ENCODE results near the gene PRG3. TPM values are rescaled to one million over a fixed set of nuclear protein-coding genes. Genes with fewer than 3 reads are reported as not detected.

Gene PRG3
- total and polyA plus RNA-seq, 8 donors, result 0.43 to 1.0 (median 0.76) TPM; not detected in 2

GRCh38 chr11:57409321-57410100 lies 28.6 kb upstream of the PRG3 start:
- Histone ChIP-seq H3K27me3 (no peaks in the 10 kb centered on the region), H3K4me3 (no peak overlapping the region), H3K36me3 (peaks cover 0 to 90% of the 10 kb centered on the region in 2 donors), H3K4me1 (peaks cover 0 to 28% of the 10 kb centered on the region in 2 donors), H3K9me3 (no peaks in the 10 kb centered on the region), H3K27ac (no peak overlapping the region)
- no peak for ATAC-seq
- TF ChIP-seq CTCF (IDR thresholded peaks at IDR 0.05), result no peak
- no peak for DNase-seq
- intact Hi-C loops (cut with DNase I), result no loop called here

- Histone ChIP-seq H3K9me3 (no peaks in the 10 kb centered on the region), H3K27ac (no peak overlapping the region)
- DNase-seq, result no peak
Measured at GRCh38 chr11:57408771-57409170, 27.8 kb upstream of the PRG3 start.

DNA sequence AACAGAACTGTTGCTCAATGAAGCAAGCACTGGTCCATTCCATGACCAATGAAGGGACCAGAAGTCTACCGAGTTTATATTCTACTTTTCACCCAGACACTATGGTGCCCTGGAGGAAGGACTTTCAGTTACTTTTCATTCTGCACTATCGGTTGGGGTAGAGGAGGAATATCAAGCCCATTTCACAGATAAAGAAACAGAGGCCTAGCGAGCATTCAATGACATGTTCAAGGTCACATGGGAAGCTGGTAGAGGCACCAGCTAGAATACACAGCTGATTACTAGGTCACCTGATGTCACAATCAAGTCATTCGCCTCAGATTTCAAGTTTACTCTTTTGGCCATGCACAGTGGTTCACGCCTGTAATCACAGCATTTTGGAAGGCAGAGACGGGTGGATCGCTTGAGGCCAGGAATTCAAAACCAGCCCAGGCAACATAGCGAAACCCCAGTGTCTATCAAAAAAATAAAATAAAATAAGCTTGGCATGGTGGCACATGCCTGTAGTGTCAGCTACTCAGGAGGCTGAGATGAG lies 27.1 kb upstream of the PRG3 start:
- no peak overlapping the region for H3K4me3 ChIP-seq
- no peak for ATAC-seq
- no peaks in the 10 kb centered on the region for H3K27me3 ChIP-seq
- peaks cover 0 to 28% of the 10 kb centered on the region in 2 donors for H3K4me1 ChIP-seq
- DNase-seq, result no peak
- no peak for TF ChIP-seq CTCF (IDR thresholded peaks at IDR 0.05)
- H3K36me3 ChIP-seq, result peaks cover 0 to 75% of the 10 kb centered on the region in 2 donors
- intact Hi-C loops (cut with DNase I), result no loop called here
- peak overlapping the region in 1 of 2 donors; percentile 67 for H3K27ac ChIP-seq
- no peaks in the 10 kb centered on the region for H3K9me3 ChIP-seq

More at GRCh38 chr11:57408771-57409170, 27.8 kb upstream of the PRG3 start:
- Histone ChIP-seq H3K4me3 (no peak overlapping the region), H3K27me3 (no peaks in the 10 kb centered on the region), H3K4me1 (peaks cover 0 to 28% of the 10 kb centered on the region in 2 donors), H3K36me3 (peaks cover 0 to 83% of the 10 kb centered on the region in 2 donors)
- no peak for ATAC-seq
- TF ChIP-seq CTCF (IDR thresholded peaks at IDR 0.05), result no peak
- intact Hi-C loops (cut with DNase I), result no loop called here

GRCh38 chr11:57407010-57407920 lies 26.3 kb upstream of the PRG3 start:
- intact Hi-C loops (cut with DNase I), result no loop called here
- ATAC-seq (no peak), DNase-seq (no peak)
- no peak overlapping the region for H3K4me3 ChIP-seq
- H3K9me3 ChIP-seq, result no peaks in the 10 kb centered on the region
- no peak for TF ChIP-seq CTCF (IDR thresholded peaks at IDR 0.05)
- H3K27ac ChIP-seq, result peak overlapping the region in 1 of 2 donors; percentile 67
- no peaks in the 10 kb centered on the region for H3K27me3 ChIP-seq
- H3K4me1 ChIP-seq, result peaks cover 0 to 28% of the 10 kb centered on the region in 2 donors
- H3K36me3 ChIP-seq, result peaks cover 0 to 68% of the 10 kb centered on the region in 2 donors
